ENCODE data around the gene DNM1.

GRCh38 chr9:128242828-128243214 is 39.6 kb downstream of the DNM1 start:
- no peak for TF ChIP-seq POLR2A (IDR thresholded peaks at IDR 0.05)
- TF ChIP-seq, protein P1, sequence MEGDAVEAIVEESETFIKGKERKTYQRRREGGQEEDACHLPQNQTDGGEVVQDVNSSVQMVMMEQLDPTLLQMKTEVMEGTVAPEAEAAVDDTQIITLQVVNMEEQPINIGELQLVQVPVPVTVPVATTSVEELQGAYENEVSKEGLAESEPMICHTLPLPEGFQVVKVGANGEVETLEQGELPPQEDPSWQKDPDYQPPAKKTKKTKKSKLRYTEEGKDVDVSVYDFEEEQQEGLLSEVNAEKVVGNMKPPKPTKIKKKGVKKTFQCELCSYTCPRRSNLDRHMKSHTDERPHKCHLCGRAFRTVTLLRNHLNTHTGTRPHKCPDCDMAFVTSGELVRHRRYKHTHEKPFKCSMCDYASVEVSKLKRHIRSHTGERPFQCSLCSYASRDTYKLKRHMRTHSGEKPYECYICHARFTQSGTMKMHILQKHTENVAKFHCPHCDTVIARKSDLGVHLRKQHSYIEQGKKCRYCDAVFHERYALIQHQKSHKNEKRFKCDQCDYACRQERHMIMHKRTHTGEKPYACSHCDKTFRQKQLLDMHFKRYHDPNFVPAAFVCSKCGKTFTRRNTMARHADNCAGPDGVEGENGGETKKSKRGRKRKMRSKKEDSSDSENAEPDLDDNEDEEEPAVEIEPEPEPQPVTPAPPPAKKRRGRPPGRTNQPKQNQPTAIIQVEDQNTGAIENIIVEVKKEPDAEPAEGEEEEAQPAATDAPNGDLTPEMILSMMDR (IDR thresholded peaks at IDR 0.05): no peak
